ENCODE data around the gene LMBR1L.

The LMBR1L gene

GRCh38 chr12:49051777-49052438 is 58.7 kb downstream of the LMBR1L start:
- no peak for DNase-seq

GRCh38 chr12:49051373-49051764 is 59.3 kb downstream of the LMBR1L start:
- no peak for DNase-seq

- no peak for DNase-seq
Measured at GRCh38 chr12:49050507-49051372, 59.9 kb downstream of the LMBR1L start.

GRCh38 chr12:49049566-49050224 is 61.0 kb downstream of the LMBR1L start:
- DNase-seq: no peak

- no peak for DNase-seq
Measured at GRCh38 chr12:49048953-49049352, 61.7 kb downstream of the LMBR1L start.
